GM12878 (cell line): ENCODE results near the gene PCSK2. TPM values are rescaled to one million over a fixed set of nuclear protein-coding genes. Genes with fewer than 3 reads are reported as not detected.

Experiments
- ATAC-seq: fragments of 200-7000 bp; cut with Tn5 transposase; 3 replicates; pipeline ENCODE4 v1.9.1; 2020; ENCODE audit warnings: mild to moderate bottlenecking, moderate library complexity
- BruUV-seq: library from RNA; stranded (reverse); fragments of 400-500 nt; replicated peaks from 2 replicates; lab custom pipeline; 2021; lab: Mats Ljungman, UMichigan
- CTCF ChIA-PET: fragments of 300-600 bp; sonication (Branson Sonifier 250); formaldehyde crosslinking; extraction: SDS; loops from one replicate; lab custom pipeline; 2021; ENCODE audit warnings: inconsistent platforms; lab: Yijun Ruan, JAX
- POLR2A ChIA-PET: fragments of 350-600 bp; formaldehyde crosslinking; extraction: SDS; loops from one replicate; lab custom pipeline; 2021; ENCODE audit warnings: inconsistent platforms; lab: Charles Lee
- RAD21 ChIA-PET: fragments of 300-600 bp; sonication (Branson Sonifier 250); formaldehyde crosslinking; loops from one replicate; lab custom pipeline; 2023; ENCODE audit warnings: antibody characterized with exemption; ENCODE audit not compliant: unreplicated experiment; lab: Charles Lee
- SMC1A ChIA-PET: fragments of 300-600 bp; sonication (Branson Sonifier 250); formaldehyde crosslinking; loops from one replicate; lab custom pipeline; 2023; ENCODE audit not compliant: unreplicated experiment, uncharacterized antibody; lab: Charles Lee
- DNase-seq: peaks from one replicate; pipeline ENCODE4 v3.0.0-alpha.2; 2011; ENCODE audit warnings: low read depth, low spot score
- FAIRE-seq: peaks from 3 replicates; lab custom pipeline; 2011; peaks lifted over from hg19 to GRCh38; lab: Jason Lieb, UNC
- H2AFZ ChIP-seq: 2 replicates; pipeline ENCODE4 v1.6.0; 2011; ENCODE audit warnings: low read depth, low read length, control low read depth; ENCODE audit not compliant: control insufficient read depth
- H3K27ac ChIP-seq: 2 replicates; pipeline ENCODE4 v1.5.1; 2011; ENCODE audit warnings: control low read depth; ENCODE audit not compliant: control insufficient read depth, insufficient read depth
- H3K27me3 ChIP-seq, 2 experiments: replicated peaks in 1 of 2; 2 replicates each; pipeline versions ENCODE4 v1.6.0 to v1.6.1; 2011; ENCODE audit warnings: low read length in 1 of 2; ENCODE audit not compliant: control insufficient read depth in 2 of 2, insufficient read depth in 2 of 2
- H3K36me3 ChIP-seq, 2 experiments: 2 replicates each; pipeline ENCODE4 v1.5.1; 2011; ENCODE audit warnings: low read length in 1 of 2; ENCODE audit not compliant: control insufficient read depth in 2 of 2, insufficient read depth in 2 of 2
- H3K4me1 ChIP-seq: 2 replicates; pipeline ENCODE4 v1.6.1; 2011; ENCODE audit warnings: mild to moderate bottlenecking, low read length, moderate library complexity, mixed read lengths; ENCODE audit not compliant: control insufficient read depth, insufficient read depth
- H3K4me2 ChIP-seq: 2 replicates; pipeline ENCODE4 v1.6.0; 2011; ENCODE audit warnings: control low read depth; ENCODE audit not compliant: control insufficient read depth, insufficient read depth
- H3K4me3 ChIP-seq: fragments of 200-600 bp; sonication (generic); 2 replicates; pipeline ENCODE4 v1.5.1; 2016
- H3K79me2 ChIP-seq: 2 replicates; pipeline ENCODE4 v1.6.0; 2011; ENCODE audit warnings: low read length; ENCODE audit not compliant: control insufficient read depth, insufficient read depth
- H3K9ac ChIP-seq: 2 replicates; pipeline ENCODE4 v1.8.0; 2011; ENCODE audit warnings: low read length, control low read depth, mixed read lengths; ENCODE audit not compliant: control insufficient read depth, insufficient read depth
- H3K9me3 ChIP-seq: replicated peaks from 3 replicates; pipeline ENCODE4 v1.5.1; 2011; ENCODE audit warnings: mild to moderate bottlenecking, low read length; ENCODE audit not compliant: control insufficient read depth, insufficient read depth
- H4K20me1 ChIP-seq: 2 replicates; pipeline ENCODE4 v1.6.0; 2011; ENCODE audit not compliant: control insufficient read depth, insufficient read depth
- BCL11A ChIP-seq: IDR thresholded peaks from 2 replicates; pipeline ENCODE4 v1.6.1; 2011; ENCODE audit warnings: low read depth, low read length
- BMI1 ChIP-seq: fragments of 450-650 bp; IDR thresholded peaks from 2 replicates; pipeline ENCODE4 v1.6.1; 2016; ENCODE audit warnings: mild to moderate bottlenecking, moderate library complexity, borderline replicate concordance
- EED ChIP-seq: sonication (generic); IDR thresholded peaks from 2 replicates; pipeline ENCODE4 v1.6.1; 2016; ENCODE audit warnings: antibody characterized with exemption, low read depth
- MEF2B ChIP-seq: fragments of 450-650 bp; IDR thresholded peaks from 2 replicates; pipeline ENCODE4 v1.6.1; 2018; ENCODE audit warnings: mild to moderate bottlenecking, moderate library complexity; ENCODE audit not compliant: partially characterized antibody, poor library complexity, severe bottlenecking
- NBN ChIP-seq: fragments of 450-650 bp; IDR thresholded peaks from 2 replicates; pipeline ENCODE4 v1.6.1; 2016
- NFIC ChIP-seq: IDR thresholded peaks from 2 replicates; pipeline ENCODE4 v1.6.1; 2012; ENCODE audit warnings: low read depth, mild to moderate bottlenecking, inconsistent platforms, low read length, moderate library complexity
- NR2C2 ChIP-seq: IDR thresholded peaks from 2 replicates; pipeline ENCODE4 v1.6.1; 2011; ENCODE audit warnings: borderline replicate concordance, low read depth; ENCODE audit not compliant: control insufficient read depth, insufficient read length
- POLR2A ChIP-seq: IDR thresholded peaks from 2 replicates; pipeline ENCODE4 v1.6.1; 2011; ENCODE audit warnings: low read depth, mild to moderate bottlenecking, low read length
- POLR2AphosphoS2 ChIP-seq: IDR thresholded peaks from 2 replicates; pipeline ENCODE4 v1.6.1; 2011; ENCODE audit warnings: low read depth, mild to moderate bottlenecking, low read length, improper control_type of control experiment, moderate library complexity
- RB1 ChIP-seq: fragments of 450-650 bp; formaldehyde crosslinking; IDR thresholded peaks from 2 replicates; pipeline ENCODE4 v1.6.1; 2017; ENCODE audit warnings: mild to moderate bottlenecking, borderline replicate concordance
- SMARCA5 ChIP-seq: fragments of 450-650 bp; IDR thresholded peaks from 2 replicates; pipeline ENCODE4 v1.6.1; 2017; ENCODE audit warnings: mild to moderate bottlenecking
- SP1 ChIP-seq: IDR thresholded peaks from one replicate; pipeline ENCODE4 v1.6.1; 2011; ENCODE audit warnings: low read depth, low read length
- YBX1 ChIP-seq: fragments of 450-650 bp; IDR thresholded peaks from 2 replicates; pipeline ENCODE4 v1.6.1; 2016; ENCODE audit warnings: antibody characterized with exemption
- ZNF622 ChIP-seq: fragments of 450-650 bp; IDR thresholded peaks from 2 replicates; pipeline ENCODE4 v1.6.1; 2017; ENCODE audit warnings: mild to moderate bottlenecking, inconsistent platforms
- WGBS: methylation state at CpG from one replicate; pipeline ENCODE4 v1.1.6; 2016; ENCODE audit warnings: low lambda C conversion rate; ENCODE audit not compliant: insufficient replicate concordance, insufficient coverage; ENCODE audit errors: missing lambda C conversion rate; 5-methylcytosine and 5-hydroxymethylcytosine counted together
- in situ Hi-C: fragments of 300-500 bp; cut with MboI; formaldehyde crosslinking; loops from 9 replicates; pipeline ENCODE4 v1.14.3; 2018; ENCODE audit warnings: mixed read lengths
- intact Hi-C: fragments of 100-400 bp; cut with micrococcal nuclease; formaldehyde crosslinking; loops from one replicate; pipeline ENCODE4 v1.14.2; 2022; ENCODE audit not compliant: unreplicated experiment
- polyA plus RNA-seq, 11 experiments: library from polyadenylated mRNA; depleted of rRNA in 4 of 11; unstranded in 6 of 11; stranded (reverse) in 5 of 11; fragments of >200 nt; fragmentation: Nextera tagmentation in 4 of 11; fragmentation: Illumina TruSeq in 1 of 11; extraction: Ambion mirVana in 4 of 11; extraction: Trizol in 1 of 11; gene quantifications; 1 replicate in 1 of 11; 2 replicates in 10 of 11; pipeline versions ENCODE4 v1.2.1 to v1.2.3, GENCODE V29; 2011 to 2016; ENCODE audit warnings: inconsistent platforms in 2 of 11, missing spikeins in 2 of 11, low read depth in 1 of 11
- total RNA-seq, 4 experiments: library from RNA; depleted of rRNA in 3 of 4; stranded (reverse); fragments of >200 nt in 3 of 4; fragmentation: Illumina TruSeq in 1 of 4; extraction: Trizol in 1 of 4; gene quantifications; 2 replicates each; pipeline versions ENCODE4 v1.2.1 to v1.2.3, GENCODE V29; 2013 to 2021
- TF ChIP-seq, protein P1 (sequence below): fragments of 450-650 bp; conservative IDR thresholded peaks from 2 replicates; pipeline ENCODE4 v1.6.1; 2017; ENCODE audit warnings: mild to moderate bottlenecking, moderate library complexity
- TF ChIP-seq, protein P2 (sequence below): fragments of 150-350 bp; IDR thresholded peaks from 2 replicates; pipeline ENCODE4 v1.6.1; 2016; ENCODE audit warnings: low read depth, low read length
- TF ChIP-seq, protein P3 (sequence below): IDR thresholded peaks from 2 replicates; pipeline ENCODE4 v1.6.1; 2011; ENCODE audit warnings: low read depth, low read length, improper control_type of control experiment, borderline replicate concordance
- TF ChIP-seq, protein P4 (sequence below): fragments of 450-650 bp; IDR thresholded peaks from 2 replicates; pipeline ENCODE4 v1.6.1; 2017; ENCODE audit warnings: mild to moderate bottlenecking, low read depth, inconsistent platforms; ENCODE audit not compliant: poor library complexity, severe bottlenecking
- TF ChIP-seq, protein P5 (sequence below): IDR thresholded peaks from 2 replicates; pipeline ENCODE4 v1.6.1; 2012; ENCODE audit warnings: low read depth, low read length, improper control_type of control experiment

Gene PCSK2
- total and polyA plus RNA-seq, 10 of the 15 experiments (the other 5 are each of a cell fraction or from before 2014, with no cell fraction given): not detected

DNA sequence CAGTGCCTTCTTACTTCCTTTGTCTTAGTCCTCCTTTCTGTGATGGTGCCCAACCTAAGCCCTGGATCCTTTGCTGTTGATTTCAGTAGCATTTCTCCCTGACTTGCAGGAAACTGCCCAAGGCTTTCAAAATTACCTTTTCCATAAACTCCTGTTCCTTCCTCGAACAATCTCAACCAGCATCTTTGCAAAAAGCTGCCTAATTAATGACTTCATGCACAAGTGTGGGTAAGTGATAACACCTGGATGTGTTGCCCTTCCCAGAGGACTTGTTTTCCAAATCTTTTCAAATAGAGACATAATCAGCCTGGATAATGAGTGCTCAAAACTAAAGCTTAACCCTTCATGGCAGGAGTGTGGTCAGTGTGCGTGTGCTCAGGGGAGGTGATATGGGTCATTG is 118.0 kb downstream of the PCSK2 start:
- 26% methylated on average over 2 of the region's 2 CpGs for WGBS
- Histone ChIP-seq H2AFZ (no peak overlapping the region), H3K79me2 (no peaks in the 10 kb centered on the region), H4K20me1 (no peaks in the 10 kb centered on the region), H3K4me2 (no peak overlapping the region), H3K36me3 (no peaks in the 10 kb centered on the region), H3K27me3 (no peaks in the 10 kb centered on the region; a peak in 2 of 4 replicates), H3K9ac (no peak overlapping the region), H3K9me3 (no peaks in the 10 kb centered on the region), H3K4me3 (no peak overlapping the region), H3K4me1 (no peaks in the 10 kb centered on the region), H3K27ac (no peak overlapping the region)
- FAIRE-seq (no peak), DNase-seq (no peak), ATAC-seq (no peak)
- CTCF ChIA-PET: no interaction called here
- intact Hi-C loops: no loop called here
- no TSS peak for BruUV-seq
- POLR2A ChIA-PET: no interaction called here
- RAD21 ChIA-PET: no interaction called here
- SMC1A ChIA-PET: no interaction called here
- in situ Hi-C loops: no loop called here
- TF ChIP-seq NFIC (no peak), SMARCA5 (no peak), BCL11A (no peak), BMI1 (no peak), NBN (no peak), RB1 (no peak), NR2C2 (no peak), ZNF622 (no peak), YBX1 (no peak), POLR2A (no peak), POLR2AphosphoS2 (no peak), MEF2B (no peak), EED (no peak), SP1 (no peak)
- TF ChIP-seq, protein P1, sequence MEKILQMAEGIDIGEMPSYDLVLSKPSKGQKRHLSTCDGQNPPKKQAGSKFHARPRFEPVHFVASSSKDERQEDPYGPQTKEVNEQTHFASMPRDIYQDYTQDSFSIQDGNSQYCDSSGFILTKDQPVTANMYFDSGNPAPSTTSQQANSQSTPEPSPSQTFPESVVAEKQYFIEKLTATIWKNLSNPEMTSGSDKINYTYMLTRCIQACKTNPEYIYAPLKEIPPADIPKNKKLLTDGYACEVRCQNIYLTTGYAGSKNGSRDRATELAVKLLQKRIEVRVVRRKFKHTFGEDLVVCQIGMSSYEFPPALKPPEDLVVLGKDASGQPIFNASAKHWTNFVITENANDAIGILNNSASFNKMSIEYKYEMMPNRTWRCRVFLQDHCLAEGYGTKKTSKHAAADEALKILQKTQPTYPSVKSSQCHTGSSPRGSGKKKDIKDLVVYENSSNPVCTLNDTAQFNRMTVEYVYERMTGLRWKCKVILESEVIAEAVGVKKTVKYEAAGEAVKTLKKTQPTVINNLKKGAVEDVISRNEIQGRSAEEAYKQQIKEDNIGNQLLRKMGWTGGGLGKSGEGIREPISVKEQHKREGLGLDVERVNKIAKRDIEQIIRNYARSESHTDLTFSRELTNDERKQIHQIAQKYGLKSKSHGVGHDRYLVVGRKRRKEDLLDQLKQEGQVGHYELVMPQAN: no peak
- TF ChIP-seq, protein P2, sequence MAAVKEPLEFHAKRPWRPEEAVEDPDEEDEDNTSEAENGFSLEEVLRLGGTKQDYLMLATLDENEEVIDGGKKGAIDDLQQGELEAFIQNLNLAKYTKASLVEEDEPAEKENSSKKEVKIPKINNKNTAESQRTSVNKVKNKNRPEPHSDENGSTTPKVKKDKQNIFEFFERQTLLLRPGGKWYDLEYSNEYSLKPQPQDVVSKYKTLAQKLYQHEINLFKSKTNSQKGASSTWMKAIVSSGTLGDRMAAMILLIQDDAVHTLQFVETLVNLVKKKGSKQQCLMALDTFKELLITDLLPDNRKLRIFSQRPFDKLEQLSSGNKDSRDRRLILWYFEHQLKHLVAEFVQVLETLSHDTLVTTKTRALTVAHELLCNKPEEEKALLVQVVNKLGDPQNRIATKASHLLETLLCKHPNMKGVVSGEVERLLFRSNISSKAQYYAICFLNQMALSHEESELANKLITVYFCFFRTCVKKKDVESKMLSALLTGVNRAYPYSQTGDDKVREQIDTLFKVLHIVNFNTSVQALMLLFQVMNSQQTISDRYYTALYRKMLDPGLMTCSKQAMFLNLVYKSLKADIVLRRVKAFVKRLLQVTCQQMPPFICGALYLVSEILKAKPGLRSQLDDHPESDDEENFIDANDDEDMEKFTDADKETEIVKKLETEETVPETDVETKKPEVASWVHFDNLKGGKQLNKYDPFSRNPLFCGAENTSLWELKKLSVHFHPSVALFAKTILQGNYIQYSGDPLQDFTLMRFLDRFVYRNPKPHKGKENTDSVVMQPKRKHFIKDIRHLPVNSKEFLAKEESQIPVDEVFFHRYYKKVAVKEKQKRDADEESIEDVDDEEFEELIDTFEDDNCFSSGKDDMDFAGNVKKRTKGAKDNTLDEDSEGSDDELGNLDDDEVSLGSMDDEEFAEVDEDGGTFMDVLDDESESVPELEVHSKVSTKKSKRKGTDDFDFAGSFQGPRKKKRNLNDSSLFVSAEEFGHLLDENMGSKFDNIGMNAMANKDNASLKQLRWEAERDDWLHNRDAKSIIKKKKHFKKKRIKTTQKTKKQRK: no peak
- TF ChIP-seq, protein P3, sequence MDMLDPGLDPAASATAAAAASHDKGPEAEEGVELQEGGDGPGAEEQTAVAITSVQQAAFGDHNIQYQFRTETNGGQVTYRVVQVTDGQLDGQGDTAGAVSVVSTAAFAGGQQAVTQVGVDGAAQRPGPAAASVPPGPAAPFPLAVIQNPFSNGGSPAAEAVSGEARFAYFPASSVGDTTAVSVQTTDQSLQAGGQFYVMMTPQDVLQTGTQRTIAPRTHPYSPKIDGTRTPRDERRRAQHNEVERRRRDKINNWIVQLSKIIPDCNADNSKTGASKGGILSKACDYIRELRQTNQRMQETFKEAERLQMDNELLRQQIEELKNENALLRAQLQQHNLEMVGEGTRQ: no peak
- TF ChIP-seq, protein P4, sequence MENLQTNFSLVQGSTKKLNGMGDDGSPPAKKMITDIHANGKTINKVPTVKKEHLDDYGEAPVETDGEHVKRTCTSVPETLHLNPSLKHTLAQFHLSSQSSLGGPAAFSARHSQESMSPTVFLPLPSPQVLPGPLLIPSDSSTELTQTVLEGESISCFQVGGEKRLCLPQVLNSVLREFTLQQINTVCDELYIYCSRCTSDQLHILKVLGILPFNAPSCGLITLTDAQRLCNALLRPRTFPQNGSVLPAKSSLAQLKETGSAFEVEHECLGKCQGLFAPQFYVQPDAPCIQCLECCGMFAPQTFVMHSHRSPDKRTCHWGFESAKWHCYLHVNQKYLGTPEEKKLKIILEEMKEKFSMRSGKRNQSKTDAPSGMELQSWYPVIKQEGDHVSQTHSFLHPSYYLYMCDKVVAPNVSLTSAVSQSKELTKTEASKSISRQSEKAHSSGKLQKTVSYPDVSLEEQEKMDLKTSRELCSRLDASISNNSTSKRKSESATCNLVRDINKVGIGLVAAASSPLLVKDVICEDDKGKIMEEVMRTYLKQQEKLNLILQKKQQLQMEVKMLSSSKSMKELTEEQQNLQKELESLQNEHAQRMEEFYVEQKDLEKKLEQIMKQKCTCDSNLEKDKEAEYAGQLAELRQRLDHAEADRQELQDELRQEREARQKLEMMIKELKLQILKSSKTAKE: no peak
- TF ChIP-seq, protein P5, sequence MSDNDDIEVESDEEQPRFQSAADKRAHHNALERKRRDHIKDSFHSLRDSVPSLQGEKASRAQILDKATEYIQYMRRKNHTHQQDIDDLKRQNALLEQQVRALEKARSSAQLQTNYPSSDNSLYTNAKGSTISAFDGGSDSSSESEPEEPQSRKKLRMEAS: no peak
